Thymus (tissue), 11 donors: Measurements from ENCODE around the gene DBN1. TPM values are rescaled to one million over a fixed set of nuclear protein-coding genes. Genes with fewer than 3 reads are reported as not detected.
"Not testable (repeated sequence)": the region's sequence is repeated elsewhere in the genome, so short reads cannot be mapped to it uniquely, and the experiment has no call there.

ENCODE experiments used
- DNase-seq, 9 donors: peaks; one replicate each; pipeline ENCODE4 v3.0.0-alpha.2; 2013; ENCODE audit warnings: low spot score in 9 of 9, low read depth in 6 of 9, missing footprints in 1 of 9
- H3K27ac ChIP-seq, 2 donors: one replicate each; pipeline ENCODE4 v1.5.1; 2013; ENCODE audit warnings: control low read depth in 1 of 2, low read depth in 1 of 2, low read length in 1 of 2, mild to moderate bottlenecking in 1 of 2, moderate library complexity in 1 of 2
- H3K27me3 ChIP-seq, 2 donors: one replicate each; pipeline ENCODE4 v1.5.1; 2013; ENCODE audit warnings: low read length in 1 of 2; ENCODE audit not compliant: control insufficient read depth in 2 of 2, insufficient read depth in 1 of 2
- H3K36me3 ChIP-seq, 2 donors: one replicate each; pipeline ENCODE4 v1.5.1; 2013; ENCODE audit warnings: low read length in 1 of 2, mild to moderate bottlenecking in 1 of 2, moderate library complexity in 1 of 2; ENCODE audit not compliant: control insufficient read depth in 2 of 2, insufficient read depth in 2 of 2
- H3K4me1 ChIP-seq, 2 donors: one replicate each; pipeline ENCODE4 v1.5.1; 2013; ENCODE audit warnings: low read length in 2 of 2; ENCODE audit not compliant: control insufficient read depth in 2 of 2, insufficient read depth in 2 of 2
- H3K4me3 ChIP-seq, 2 donors: one replicate each; pipeline ENCODE4 v1.5.1; 2013; ENCODE audit warnings: low read length in 2 of 2, control low read depth in 1 of 2, mild to moderate bottlenecking in 1 of 2
- H3K9me3 ChIP-seq, 2 donors: one replicate each; pipeline ENCODE4 v1.5.1; 2013; ENCODE audit warnings: low read length in 1 of 2, mild to moderate bottlenecking in 1 of 2; ENCODE audit not compliant: control insufficient read depth in 2 of 2, insufficient read depth in 1 of 2
- WGBS: extraction: QIAGEN DNeasy Blood & Tissue Kit; methylation state at CpG from one replicate; pipeline ENCODE4 v1.1.7; 2013; 5-methylcytosine and 5-hydroxymethylcytosine counted together
- polyA plus RNA-seq: library from polyadenylated mRNA; stranded (reverse); fragments of 200-250 nt; gene quantifications from one replicate; pipeline ENCODE4 v1.2.3, GENCODE V29; 2013
- total RNA-seq: library from RNA; stranded (reverse); fragments of 120-200 nt; gene quantifications from one replicate; pipeline ENCODE4 v1.2.4, GENCODE V29; 2013
- donor health status: healthy.

Gene DBN1
- total and polyA plus RNA-seq, 2 donors: 32.3 to 34.3 TPM

DNA sequence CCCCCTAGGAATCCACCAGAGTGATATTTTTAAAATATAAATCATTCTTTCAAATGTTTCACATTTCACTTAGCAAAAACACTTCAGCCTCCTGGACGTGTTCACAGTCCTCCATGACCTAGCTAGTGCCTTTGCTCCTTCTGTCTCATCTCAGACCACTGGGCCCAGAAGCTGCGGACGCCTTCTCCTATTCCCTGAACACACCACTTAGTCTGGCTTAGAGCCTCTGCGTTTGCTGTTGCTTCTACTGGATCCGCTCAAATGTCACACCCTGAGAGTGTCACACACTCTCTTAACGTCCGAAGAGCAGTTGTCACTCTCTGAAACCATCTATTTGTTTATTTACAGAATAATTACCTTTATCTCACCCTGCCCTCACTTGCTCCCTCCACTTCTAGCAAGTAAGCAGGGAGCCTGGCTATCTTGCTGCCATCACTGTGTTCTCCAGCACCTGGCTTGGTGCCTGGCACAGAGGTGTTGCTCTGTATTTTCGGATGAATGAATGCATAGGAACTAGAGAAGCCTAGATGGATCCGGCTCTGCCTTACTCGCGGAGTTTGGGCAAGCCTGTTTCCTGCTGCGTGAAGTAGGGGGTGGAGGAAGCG, 48.1 kb downstream of the DBN1 start:
- Histone ChIP-seq H3K27ac (peak overlapping the region; percentile 96 to 98), H3K9me3 (no peaks in the 10 kb centered on the region), H3K4me3 (peak overlapping the region; percentile 60 to 69), H3K4me1 (peaks cover 33 to 45% of the 10 kb centered on the region in 2 donors), H3K36me3 (peaks cover 0 to 15% of the 10 kb centered on the region in 2 donors), H3K27me3 (no peaks in the 10 kb centered on the region)
- WGBS: 54% methylated on average over 13 of the region's 13 CpGs
- no peak for DNase-seq

DNA sequence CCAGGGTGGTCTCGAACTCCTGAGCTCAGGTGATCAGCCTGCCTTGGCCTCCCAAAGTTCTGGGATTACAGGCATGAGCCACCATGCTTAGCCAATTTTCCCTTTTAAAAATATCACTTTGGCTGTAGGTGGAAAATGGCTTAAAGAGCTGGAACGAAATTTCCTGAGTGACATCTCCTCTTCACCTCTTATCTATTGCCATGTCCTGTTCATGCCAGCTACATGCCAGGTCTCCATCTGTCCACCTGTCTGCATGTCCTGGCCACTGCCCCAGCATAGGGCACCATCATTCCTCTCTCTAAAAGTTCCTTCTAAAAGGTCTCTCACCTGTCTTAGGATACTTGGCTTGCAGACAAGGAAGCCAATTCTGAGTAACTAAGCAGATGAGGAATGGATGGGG, 49.8 kb downstream of the DBN1 start:
- Histone ChIP-seq H3K9me3 (no peaks in the 10 kb centered on the region), H3K36me3 (peaks cover 0 to 6% of the 10 kb centered on the region in 2 donors), H3K27ac (no peak overlapping the region), H3K27me3 (no peaks in the 10 kb centered on the region), H3K4me3 (no peak overlapping the region), H3K4me1 (peaks cover 17 to 29% of the 10 kb centered on the region in 2 donors)
- 95% methylated on average over 2 of the region's 2 CpGs for WGBS
- no peak for DNase-seq

DNA sequence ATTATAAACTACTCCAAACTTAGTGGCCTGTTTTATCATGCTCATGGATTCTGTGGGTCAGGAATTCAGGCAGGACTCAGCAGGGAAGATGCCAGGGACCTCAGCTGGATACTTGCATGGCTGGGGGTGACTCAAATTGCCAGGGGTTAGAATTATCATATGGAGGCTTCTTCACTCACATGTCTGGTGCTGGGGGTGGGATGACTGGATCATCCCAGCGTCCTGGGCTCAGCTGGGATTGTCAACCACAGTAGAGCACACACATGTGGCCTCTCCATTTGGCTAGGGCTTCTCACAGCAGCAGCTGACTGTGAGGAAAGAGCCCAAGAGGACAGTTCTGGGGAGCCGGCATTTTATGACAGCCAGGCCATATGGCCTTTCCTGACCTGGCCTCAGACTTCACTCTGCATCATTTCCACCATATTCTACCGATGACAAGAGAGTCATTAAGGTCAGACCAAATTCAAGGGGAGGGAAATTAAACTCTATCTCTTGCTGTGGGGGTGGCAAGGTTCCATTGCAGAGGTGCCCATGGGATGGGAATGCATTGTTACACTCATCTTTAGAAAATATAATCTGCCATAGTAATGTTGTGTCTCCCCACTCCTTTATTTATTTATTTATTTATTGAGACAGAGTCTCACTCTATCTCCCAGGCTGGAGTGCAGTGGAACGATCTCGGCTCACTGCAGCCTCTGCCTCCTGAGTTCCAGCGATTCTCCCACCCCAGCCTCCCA, 52.2 kb downstream of the DBN1 start:
- Histone ChIP-seq H3K27ac (no peak overlapping the region), H3K9me3 (no peaks in the 10 kb centered on the region), H3K4me1 (peaks cover 7 to 15% of the 10 kb centered on the region in 2 donors), H3K27me3 (no peaks in the 10 kb centered on the region), H3K4me3 (no peak overlapping the region), H3K36me3 (no peaks in the 10 kb centered on the region)
- 96% methylated on average over 6 of the region's 6 CpGs for WGBS
- DNase-seq: no peak

DNA sequence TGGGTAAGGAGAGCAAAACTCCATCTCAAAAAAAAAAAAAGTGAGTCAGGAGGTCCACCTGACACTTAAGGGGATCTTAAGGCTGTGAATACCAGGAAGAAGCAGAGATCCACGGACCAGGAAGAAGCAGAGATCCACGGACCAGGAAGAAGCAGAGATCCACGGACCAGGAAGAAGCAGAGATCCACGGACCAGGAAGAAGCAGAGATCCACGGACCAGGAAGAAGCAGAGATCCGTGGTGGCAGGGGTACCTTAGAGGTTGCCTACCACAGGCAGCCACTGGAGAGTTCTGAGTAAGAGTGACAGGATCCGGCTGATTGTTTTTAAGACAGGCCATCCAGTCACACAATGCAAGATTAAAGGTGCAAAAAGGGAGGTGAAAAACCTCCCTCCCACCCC, 53.0 kb downstream of the DBN1 start:
- H3K4me3 ChIP-seq, H3K27ac ChIP-seq, H3K9me3 ChIP-seq, H3K36me3 ChIP-seq, H3K27me3 ChIP-seq, DNase-seq, H3K4me1 ChIP-seq: not testable (repeated sequence)
- WGBS: 95% methylated on average over 7 of the region's 7 CpGs

DNA sequence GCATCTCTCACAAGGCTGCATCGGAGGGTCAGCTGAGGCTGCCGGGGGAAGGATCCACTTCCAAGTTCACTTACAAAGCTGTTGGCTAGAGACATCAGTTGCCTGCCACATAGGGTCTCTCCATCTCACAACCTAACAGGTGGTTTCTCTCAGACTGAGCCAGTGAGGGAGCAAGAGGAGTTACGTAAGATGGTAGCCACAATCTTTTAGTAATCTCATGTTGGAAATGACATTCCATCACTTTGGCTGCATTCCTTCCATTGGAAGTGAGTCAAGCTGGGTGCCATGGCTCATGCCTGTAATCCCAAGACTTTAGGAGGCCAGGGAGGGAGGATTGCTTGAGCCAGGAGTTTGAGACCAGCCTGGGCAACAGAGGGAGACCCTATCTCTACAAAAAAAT, 54.4 kb downstream of the DBN1 start:
- H3K27ac ChIP-seq: no peak overlapping the region
- H3K36me3 ChIP-seq: no peaks in the 10 kb centered on the region
- H3K27me3 ChIP-seq: no peaks in the 10 kb centered on the region
- no peak overlapping the region for H3K4me3 ChIP-seq
- no peak for DNase-seq
- WGBS: over 99% methylated on average over 3 of the region's 3 CpGs
- H3K9me3 ChIP-seq: no peaks in the 10 kb centered on the region
- peaks cover 0 to 11% of the 10 kb centered on the region in 2 donors for H3K4me1 ChIP-seq

DNA sequence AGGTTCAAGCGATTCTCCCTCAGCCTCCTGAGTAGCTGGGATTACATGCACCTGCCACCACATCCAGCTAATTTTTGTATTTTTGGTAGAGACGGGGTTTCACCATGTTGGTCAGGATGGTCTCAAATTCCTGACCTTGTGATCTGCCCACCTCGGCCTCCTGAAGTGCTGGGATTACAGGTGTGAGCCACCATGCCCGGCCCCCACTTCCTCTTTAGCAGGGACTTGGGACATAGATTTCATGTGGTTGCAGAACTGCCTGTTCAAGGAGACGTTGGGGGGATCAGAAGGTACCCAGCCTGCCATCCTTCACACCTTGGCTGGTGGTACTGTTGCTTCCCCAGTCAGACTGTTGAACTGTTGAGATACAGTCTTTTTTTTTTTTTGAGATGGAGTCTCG, 56.4 kb downstream of the DBN1 start:
- not testable (repeated sequence) for H3K27me3 ChIP-seq, H3K27ac ChIP-seq, DNase-seq, H3K4me3 ChIP-seq, H3K36me3 ChIP-seq, H3K9me3 ChIP-seq
- peaks cover 5 to 24% of the 10 kb centered on the region in 2 donors for H3K4me1 ChIP-seq
- WGBS: 68% methylated on average over 6 of the region's 6 CpGs

DNA sequence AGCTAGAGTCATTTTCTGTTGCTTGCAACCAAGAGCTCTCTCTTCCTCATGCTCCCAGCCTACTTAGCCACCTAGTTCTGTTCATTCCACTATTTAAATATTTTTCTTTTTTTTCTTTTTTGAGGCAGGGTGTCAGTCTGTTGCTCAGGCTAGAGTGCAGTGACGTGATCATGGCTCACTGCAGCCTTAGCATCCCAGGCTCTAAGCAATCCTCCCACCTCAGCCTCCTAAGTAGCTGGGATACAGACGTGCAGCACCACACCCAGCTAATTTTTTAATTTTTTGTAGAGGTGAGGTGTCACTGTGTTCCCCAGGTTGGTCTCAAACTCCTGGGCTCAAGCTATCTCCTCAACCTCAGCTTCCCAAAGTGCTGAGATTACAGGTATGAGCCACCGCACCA, 59.0 kb downstream of the DBN1 start:
- no peak for DNase-seq
- 99% methylated on average over 3 of the region's 3 CpGs for WGBS
- H3K4me3 ChIP-seq: no peak overlapping the region
- no peaks in the 10 kb centered on the region for H3K36me3 ChIP-seq
- H3K27ac ChIP-seq: no peak overlapping the region
- H3K4me1 ChIP-seq: peaks cover 5 to 31% of the 10 kb centered on the region in 2 donors
- no peaks in the 10 kb centered on the region for H3K27me3 ChIP-seq
- no peaks in the 10 kb centered on the region for H3K9me3 ChIP-seq

DNA sequence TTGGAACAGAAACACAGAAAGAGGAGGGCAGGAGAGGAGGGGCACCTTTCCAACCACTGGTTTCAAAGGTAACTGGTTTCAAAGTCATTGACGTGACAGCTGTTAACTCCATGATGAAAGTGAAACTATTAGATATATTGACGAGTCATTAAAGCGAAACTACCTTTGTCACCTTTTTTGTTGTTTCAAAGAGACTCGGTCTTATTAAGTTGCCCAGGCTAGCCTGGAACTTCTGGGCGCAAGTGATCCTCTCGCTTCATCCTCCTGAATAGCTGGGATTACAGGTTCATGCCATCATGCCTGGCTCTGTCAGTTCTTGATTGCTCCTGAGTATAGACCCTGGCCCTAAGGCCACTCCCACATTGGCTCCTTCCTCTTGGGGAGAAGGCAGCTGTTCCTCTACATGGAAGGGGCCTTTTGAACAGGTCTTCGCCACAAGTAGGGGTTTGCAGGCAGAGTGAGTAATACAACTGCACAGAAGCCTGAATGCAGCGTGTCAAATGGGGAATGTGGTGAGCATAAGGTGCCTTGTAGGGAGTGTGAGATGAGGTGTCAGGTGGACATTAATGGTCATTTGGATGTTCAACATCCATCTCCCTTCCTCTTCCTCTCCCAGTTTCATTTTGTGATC, 60.7 kb downstream of the DBN1 start:
- no peaks in the 10 kb centered on the region for H3K9me3 ChIP-seq
- H3K4me3 ChIP-seq: no peak overlapping the region
- WGBS: 72% methylated on average over 8 of the region's 8 CpGs
- peaks cover 5 to 31% of the 10 kb centered on the region in 2 donors for H3K4me1 ChIP-seq
- no peaks in the 10 kb centered on the region for H3K36me3 ChIP-seq
- no peaks in the 10 kb centered on the region for H3K27me3 ChIP-seq
- no peak overlapping the region for H3K27ac ChIP-seq
- peak in 1 of 9 donors; percentile 33 for DNase-seq

DNA sequence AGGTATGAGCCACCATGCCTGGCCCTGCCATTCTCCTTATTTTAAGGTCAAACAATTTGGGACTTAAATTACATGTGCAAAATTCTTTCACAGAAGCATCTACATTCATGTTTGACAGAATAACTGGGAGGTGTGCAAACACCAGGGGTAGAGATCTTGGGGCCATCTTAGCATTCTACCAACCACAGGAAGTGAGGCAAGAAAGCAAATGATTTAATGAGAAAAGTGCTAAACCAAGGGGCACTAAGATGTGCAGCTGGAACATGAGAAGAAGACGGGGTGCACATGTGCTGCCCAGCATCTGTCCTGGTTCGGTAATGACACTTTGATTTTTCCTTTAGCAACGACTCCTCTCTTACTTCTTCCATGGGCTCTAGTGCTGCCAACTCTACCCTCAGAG, 62.9 kb downstream of the DBN1 start:
- Histone ChIP-seq H3K4me3 (no peak overlapping the region), H3K27ac (no peak overlapping the region)
- 73% methylated on average over 3 of the region's 3 CpGs for WGBS

More for the DNA sequence above, 62.9 kb downstream of the DBN1 start:
- Histone ChIP-seq H3K27me3 (peaks cover 0 to 5% of the 10 kb centered on the region in 2 donors), H3K9me3 (no peaks in the 10 kb centered on the region), H3K4me1 (peaks cover 5 to 32% of the 10 kb centered on the region in 2 donors), H3K36me3 (no peaks in the 10 kb centered on the region)
- no peak for DNase-seq
